ENCODE data around the gene FCGR2B.
"Not testable (repeated sequence)": the region's sequence is repeated elsewhere in the genome, so short reads cannot be mapped to it uniquely, and the experiment has no call there.

Gene FCGR2B

GRCh38 chr1:161718559-161719324 lies 55.8 kb downstream of the FCGR2B start:
- Histone ChIP-seq H3K9me3 (ENCODE audit: control insufficient read depth, low read depth, low read length) (no peaks in the 10 kb centered on the region), H3K4me1 (ENCODE audit: control insufficient read depth, low read depth, low read length) (no peaks in the 10 kb centered on the region), H3K4me3 (ENCODE audit: low read length) (no peak overlapping the region), H3K36me3 (ENCODE audit: control insufficient read depth, low read depth, low read length) (no peaks in the 10 kb centered on the region), H3K9ac (ENCODE audit: low read length) (no peak overlapping the region), H3K27me3 (ENCODE audit: control insufficient read depth, insufficient read depth, low read length) (peaks cover 8% of the 10 kb centered on the region), H3K27ac (ENCODE audit: low read length) (no peak overlapping the region)

GRCh38 chr1:161719325-161719611 lies 56.3 kb downstream of the FCGR2B start:
- H3K4me1 ChIP-seq (ENCODE audit: control insufficient read depth, low read depth, low read length): no peaks in the 10 kb centered on the region
- H3K27ac ChIP-seq (ENCODE audit: low read length): no peak overlapping the region

GRCh38 chr1:161720422-161720821 lies 57.5 kb downstream of the FCGR2B start:
- Histone ChIP-seq H3K36me3 (ENCODE audit: control insufficient read depth, low read depth, low read length) (no peaks in the 10 kb centered on the region), H3K4me3 (ENCODE audit: low read length) (no peak overlapping the region), H3K4me1 (ENCODE audit: control insufficient read depth, low read depth, low read length) (no peaks in the 10 kb centered on the region), H3K27ac (ENCODE audit: low read length) (no peak overlapping the region), H3K9me3 (ENCODE audit: control insufficient read depth, low read depth, low read length) (no peaks in the 10 kb centered on the region), H3K27me3 (ENCODE audit: control insufficient read depth, insufficient read depth, low read length) (peaks cover 24% of the 10 kb centered on the region), H3K9ac (ENCODE audit: low read length) (no peak overlapping the region)

More at GRCh38 chr1:161719325-161719611, 56.3 kb downstream of the FCGR2B start:
- H3K36me3 ChIP-seq (ENCODE audit: control insufficient read depth, low read depth, low read length): no peaks in the 10 kb centered on the region
- H3K9me3 ChIP-seq (ENCODE audit: control insufficient read depth, low read depth, low read length): no peaks in the 10 kb centered on the region
- H3K9ac ChIP-seq (ENCODE audit: low read length): no peak overlapping the region
- peaks cover 12% of the 10 kb centered on the region for H3K27me3 ChIP-seq (ENCODE audit: control insufficient read depth, insufficient read depth, low read length)
- H3K4me3 ChIP-seq (ENCODE audit: low read length): no peak overlapping the region

DNA sequence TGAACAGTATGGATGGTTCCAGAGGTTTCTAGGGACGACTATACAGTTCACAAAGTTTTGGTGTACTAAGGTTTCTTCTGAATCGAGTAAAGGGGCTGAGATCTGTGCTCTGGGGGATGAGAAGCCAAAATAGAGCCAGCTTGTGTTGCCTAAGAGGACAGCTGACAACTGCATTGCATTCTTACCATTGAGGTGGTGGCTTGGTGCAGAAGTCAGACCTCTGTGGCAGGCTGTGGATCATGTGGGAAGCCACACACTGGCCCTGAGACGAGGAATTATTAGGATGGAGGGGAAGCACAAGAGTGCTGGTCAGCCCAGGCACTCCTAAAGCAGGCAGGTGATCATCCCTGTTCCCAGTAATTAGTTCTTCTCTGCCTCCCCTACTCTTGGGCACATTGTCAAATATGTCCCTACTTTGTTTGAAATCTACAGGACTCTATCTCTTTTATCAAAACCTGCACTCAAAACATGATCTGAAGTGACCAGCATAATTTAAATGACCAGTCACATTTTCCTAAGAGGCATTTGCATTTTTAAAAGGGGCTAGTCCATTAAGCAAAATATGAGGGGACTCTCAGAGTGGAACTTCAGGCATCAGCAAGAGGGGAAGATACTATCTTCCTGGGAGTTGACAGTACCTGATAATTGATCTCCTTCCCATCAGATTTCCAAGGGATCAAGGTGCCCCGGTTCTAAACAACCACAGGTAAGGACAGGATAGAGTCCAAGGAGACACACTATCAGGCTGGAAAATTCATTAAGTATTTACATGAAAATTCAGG lies 58.2 kb downstream of the FCGR2B start, which contains the start of gene FCRLB:
TSS of gene FCRLB (plus strand) at position 589 of the 782 bp plus-strand sequence. CDS start 1,129 bp downstream, outside the sequence.
- H3K9me3 ChIP-seq (ENCODE audit: control insufficient read depth, low read depth, low read length): no peaks in the 10 kb centered on the region
- no peaks in the 10 kb centered on the region for H3K36me3 ChIP-seq (ENCODE audit: control insufficient read depth, low read depth, low read length)
- no peak within 1 kb of the TSS for H3K27ac ChIP-seq (ENCODE audit: low read length)
- no peaks in the 10 kb centered on the region for H3K4me1 ChIP-seq (ENCODE audit: control insufficient read depth, low read depth, low read length)
- peaks cover 31% of the 10 kb centered on the region for H3K27me3 ChIP-seq (ENCODE audit: control insufficient read depth, insufficient read depth, low read length)
- no peak within 1 kb of the TSS for H3K4me3 ChIP-seq (ENCODE audit: low read length)
- H3K9ac ChIP-seq (ENCODE audit: low read length): no peak within 1 kb of the TSS

GRCh38 chr1:161721738-161722343 lies 58.9 kb downstream of the FCGR2B start:
- Histone ChIP-seq H3K4me3 (ENCODE audit: low read length) (no peak overlapping the region), H3K9ac (ENCODE audit: low read length) (no peak overlapping the region), H3K36me3 (ENCODE audit: control insufficient read depth, low read depth, low read length) (no peaks in the 10 kb centered on the region), H3K9me3 (ENCODE audit: control insufficient read depth, low read depth, low read length) (no peaks in the 10 kb centered on the region), H3K4me1 (ENCODE audit: control insufficient read depth, low read depth, low read length) (no peaks in the 10 kb centered on the region), H3K27me3 (ENCODE audit: control insufficient read depth, insufficient read depth, low read length) (peaks cover 37% of the 10 kb centered on the region), H3K27ac (ENCODE audit: low read length) (no peak overlapping the region)

- no peak overlapping the region for H3K27ac ChIP-seq (ENCODE audit: low read length)
- H3K27me3 ChIP-seq (ENCODE audit: control insufficient read depth, insufficient read depth, low read length): peaks cover 39% of the 10 kb centered on the region
- no peak overlapping the region for H3K9ac ChIP-seq (ENCODE audit: low read length)
- no peaks in the 10 kb centered on the region for H3K36me3 ChIP-seq (ENCODE audit: control insufficient read depth, low read depth, low read length)
- no peaks in the 10 kb centered on the region for H3K4me1 ChIP-seq (ENCODE audit: control insufficient read depth, low read depth, low read length)
- no peaks in the 10 kb centered on the region for H3K9me3 ChIP-seq (ENCODE audit: control insufficient read depth, low read depth, low read length)
- no peak overlapping the region for H3K4me3 ChIP-seq (ENCODE audit: low read length)
Observed at GRCh38 chr1:161722406-161722805, 59.5 kb downstream of the FCGR2B start.

DNA sequence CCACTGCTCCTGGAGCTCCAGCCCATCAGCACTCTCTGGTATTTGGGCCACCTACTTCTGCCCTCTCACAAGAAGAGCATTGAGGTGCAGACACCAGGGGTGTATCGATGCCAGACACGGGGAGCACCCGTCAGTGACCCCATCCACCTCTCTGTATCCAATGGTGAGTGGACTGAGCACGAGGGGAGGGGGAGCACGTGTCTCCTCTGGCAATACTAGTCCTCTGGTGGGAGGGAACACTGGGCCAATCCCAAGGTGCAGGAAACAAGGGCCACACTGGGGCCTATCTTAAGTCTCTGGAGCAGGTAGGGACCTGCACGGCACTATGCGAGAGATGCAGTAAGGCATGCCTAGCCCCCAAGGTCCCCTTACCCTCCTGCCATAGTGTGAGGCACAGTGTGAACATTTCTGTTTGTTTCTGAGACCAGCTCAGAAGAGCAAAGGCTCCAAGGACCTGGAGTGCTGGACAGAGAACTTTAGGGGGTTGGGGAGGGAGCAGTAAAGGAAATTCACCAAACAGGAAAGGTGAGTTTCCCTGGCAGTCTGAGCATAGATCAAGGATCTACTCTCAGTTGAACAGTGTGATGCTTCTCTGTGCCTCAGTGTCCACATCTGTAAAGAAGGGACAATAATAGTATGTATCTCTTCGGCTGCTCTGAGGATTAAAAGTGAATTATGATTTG lies 60.7 kb downstream of the FCGR2B start:
- Histone ChIP-seq H3K4me1 (ENCODE audit: control insufficient read depth, low read depth, low read length) (peaks cover 4% of the 10 kb centered on the region), H3K9ac (ENCODE audit: low read length) (no peak overlapping the region), H3K9me3 (ENCODE audit: control insufficient read depth, low read depth, low read length) (no peaks in the 10 kb centered on the region), H3K27ac (ENCODE audit: low read length) (no peak overlapping the region), H3K36me3 (ENCODE audit: control insufficient read depth, low read depth, low read length) (no peaks in the 10 kb centered on the region), H3K27me3 (ENCODE audit: control insufficient read depth, insufficient read depth, low read length) (peaks cover 45% of the 10 kb centered on the region), H3K4me3 (ENCODE audit: low read length) (no peak overlapping the region)

DNA sequence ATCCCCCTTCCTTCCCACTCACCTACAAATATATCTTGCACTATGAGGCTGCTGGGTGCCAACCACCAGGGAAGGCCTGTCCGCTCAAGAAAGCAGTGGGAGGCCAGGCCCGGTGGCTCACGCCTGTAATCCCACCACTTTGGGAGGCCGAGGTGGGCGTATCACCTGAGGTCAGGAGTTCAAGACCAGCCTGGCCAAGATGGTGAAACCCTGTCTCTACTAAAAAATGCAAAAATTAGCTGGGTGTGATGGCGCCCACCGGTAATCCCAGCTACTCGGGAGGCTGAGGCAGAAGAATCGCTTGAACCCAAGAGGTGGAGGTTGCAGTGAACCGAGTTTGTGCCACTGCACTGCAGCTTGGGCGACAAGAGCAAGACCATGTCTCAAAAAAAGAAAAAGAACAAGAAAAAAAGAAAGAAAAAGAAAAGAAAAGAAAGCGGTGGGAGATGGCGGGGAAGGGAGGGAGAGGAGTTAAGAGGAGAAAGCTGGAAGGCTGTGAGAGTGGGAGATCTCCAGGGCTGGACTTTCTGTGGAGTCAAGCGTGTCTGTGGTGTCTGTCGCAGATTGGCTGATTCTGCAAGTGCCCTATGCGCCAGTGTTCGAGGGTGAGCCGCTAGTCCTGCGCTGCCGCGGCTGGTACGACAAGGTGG lies 62.4 kb downstream of the FCGR2B start:
- peak overlapping the region; percentile 84 for H3K4me3 ChIP-seq (ENCODE audit: low read length)
- H3K27ac ChIP-seq (ENCODE audit: low read length); H3K4me1 ChIP-seq (ENCODE audit: control insufficient read depth, low read depth, low read length); H3K36me3 ChIP-seq (ENCODE audit: control insufficient read depth, low read depth, low read length); H3K9me3 ChIP-seq (ENCODE audit: control insufficient read depth, low read depth, low read length): not testable (repeated sequence)
- H3K27me3 ChIP-seq (ENCODE audit: control insufficient read depth, insufficient read depth, low read length): peaks cover 45% of the 10 kb centered on the region
- peak overlapping the region; percentile 14 for H3K9ac ChIP-seq (ENCODE audit: low read length)

DNA sequence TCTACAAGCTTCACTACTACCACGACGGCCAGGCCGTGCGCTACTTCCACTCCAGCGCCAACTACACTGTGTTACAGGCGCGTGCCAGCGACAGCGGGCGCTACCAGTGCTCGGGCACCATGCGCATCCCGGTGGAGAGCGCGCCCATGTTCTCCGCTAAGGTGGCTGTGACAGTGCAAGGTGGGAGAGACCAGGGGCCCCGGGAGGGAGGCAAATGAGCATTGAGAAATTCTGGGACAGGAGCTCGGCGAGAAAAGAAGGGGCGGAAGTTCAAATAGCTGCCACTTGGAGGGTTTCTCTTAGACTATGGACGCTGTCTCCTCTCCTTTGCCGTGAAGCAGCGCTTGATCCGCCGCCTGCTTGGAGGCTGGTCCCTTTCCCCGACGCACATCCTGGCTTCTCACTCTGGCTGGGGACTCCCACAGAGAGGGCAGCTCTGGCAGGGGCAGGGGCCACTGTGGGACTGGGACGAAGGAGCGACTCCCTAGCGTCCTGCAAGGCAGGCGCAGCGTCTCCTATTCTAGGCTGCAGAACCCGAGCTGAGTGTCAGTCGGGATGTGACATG lies 63.0 kb downstream of the FCGR2B start:
- Histone ChIP-seq H3K27ac (ENCODE audit: low read length) (no peak overlapping the region), H3K4me3 (ENCODE audit: low read length) (peak overlapping the region; percentile 84), H3K9me3 (ENCODE audit: control insufficient read depth, low read depth, low read length) (no peaks in the 10 kb centered on the region), H3K9ac (ENCODE audit: low read length) (peak overlapping the region; percentile 14), H3K4me1 (ENCODE audit: control insufficient read depth, low read depth, low read length) (peaks cover 6% of the 10 kb centered on the region), H3K36me3 (ENCODE audit: control insufficient read depth, low read depth, low read length) (no peaks in the 10 kb centered on the region), H3K27me3 (ENCODE audit: control insufficient read depth, insufficient read depth, low read length) (peaks cover 45% of the 10 kb centered on the region)

DNA sequence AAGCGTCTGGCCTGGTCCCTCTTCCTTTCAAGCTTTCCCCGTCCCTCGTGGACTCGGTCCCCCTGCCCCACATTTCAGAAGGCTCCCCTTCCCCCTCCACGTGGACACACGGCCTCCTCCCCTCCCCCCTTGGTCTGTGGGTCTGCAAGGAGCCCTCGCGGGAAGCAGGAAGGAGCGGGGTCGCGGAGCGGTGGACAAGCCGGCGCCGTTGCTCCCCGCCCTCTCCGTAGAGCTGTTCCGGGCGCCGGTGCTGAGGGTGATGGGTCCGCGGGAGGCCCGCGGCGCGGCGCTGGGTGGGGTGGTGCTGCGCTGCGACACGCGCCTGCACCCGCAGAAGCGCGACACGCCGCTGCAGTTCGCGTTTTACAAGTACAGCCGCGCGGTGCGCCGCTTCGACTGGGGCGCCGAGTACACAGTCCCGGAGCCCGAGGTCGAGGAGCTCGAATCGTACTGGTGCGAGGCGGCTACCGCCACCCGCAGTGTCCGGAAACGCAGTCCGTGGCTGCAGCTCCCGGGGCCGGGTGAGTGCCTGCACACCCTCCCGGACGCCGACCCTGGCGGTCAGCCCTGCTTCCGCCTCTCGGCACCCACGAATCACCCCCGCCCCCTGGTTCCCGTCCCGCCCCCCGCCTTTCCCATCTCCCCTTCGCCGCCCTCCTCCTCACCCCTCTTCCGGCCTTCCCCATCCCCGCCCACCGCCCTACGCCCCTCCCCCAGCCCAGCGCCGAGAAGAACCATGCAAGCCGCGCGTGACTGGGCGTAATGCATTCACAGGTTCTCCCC lies 63.7 kb downstream of the FCGR2B start:
- Histone ChIP-seq H3K27ac (ENCODE audit: low read length) (no peak overlapping the region), H3K9me3 (ENCODE audit: control insufficient read depth, low read depth, low read length) (no peaks in the 10 kb centered on the region), H3K27me3 (ENCODE audit: control insufficient read depth, insufficient read depth, low read length) (peaks cover 45% of the 10 kb centered on the region), H3K9ac (ENCODE audit: low read length) (peak overlapping the region; percentile 83), H3K4me1 (ENCODE audit: control insufficient read depth, low read depth, low read length) (peaks cover 6% of the 10 kb centered on the region), H3K36me3 (ENCODE audit: control insufficient read depth, low read depth, low read length) (no peaks in the 10 kb centered on the region), H3K4me3 (ENCODE audit: low read length) (peak overlapping the region; percentile 84)

All from iPS-18a (cell line).